Suprapubic skin (tissue), 4 donors: ENCODE data around the gene SLC35G3. TPM values are rescaled to one million over a fixed set of nuclear protein-coding genes. Genes with fewer than 3 reads are reported as not detected.
"Not testable (repeated sequence)": the region's sequence is repeated elsewhere in the genome, so short reads cannot be mapped to it uniquely, and the experiment has no call there.

Source experiments
- DNase-seq, 2 donors: peaks; one replicate each; pipeline ENCODE4 v3.0.0-alpha.2; 2019; ENCODE audit warnings: low spot score in 2 of 2
- H3K27ac ChIP-seq: fragments of 200-600 bp; sonication (generic); one replicate; pipeline ENCODE4 v1.5.1; 2019
- H3K27me3 ChIP-seq: fragments of 200-600 bp; sonication (generic); one replicate; pipeline ENCODE4 v1.5.1; 2019
- H3K36me3 ChIP-seq: fragments of 200-600 bp; sonication (generic); one replicate; pipeline ENCODE4 v1.5.1; 2019
- H3K4me1 ChIP-seq: fragments of 200-600 bp; sonication (generic); one replicate; pipeline ENCODE4 v1.5.1; 2019
- H3K4me3 ChIP-seq: fragments of 200-600 bp; sonication (generic); one replicate; pipeline ENCODE4 v1.5.1; 2019; ENCODE audit warnings: mild to moderate bottlenecking
- H3K9me3 ChIP-seq: fragments of 200-600 bp; sonication (generic); one replicate; pipeline ENCODE4 v1.5.1; 2019
- EP300 ChIP-seq: sonication (generic); formaldehyde crosslinking; IDR thresholded peaks from one replicate; pipeline ENCODE4 v1.6.1; 2017; ENCODE audit warnings: antibody characterized with exemption
- POLR2A ChIP-seq, 2 donors: fragments of 450-650 bp; IDR thresholded peaks; one replicate each; pipeline ENCODE4 v1.6.1; 2017; ENCODE audit warnings: antibody characterized with exemption in 2 of 2, mild to moderate bottlenecking in 2 of 2, moderate library complexity in 2 of 2
- POLR2AphosphoS5 ChIP-seq, 3 donors: sonication (generic); formaldehyde crosslinking; IDR thresholded peaks; one replicate each; pipeline ENCODE4 v1.6.1; 2017; ENCODE audit warnings: antibody characterized with exemption in 3 of 3
- WGBS: methylation state at CpG from one replicate; pipeline ENCODE4 v1.1.5; 2018; 5-methylcytosine and 5-hydroxymethylcytosine counted together
- total RNA-seq, 4 donors: library from RNA; depleted of rRNA; stranded (reverse); fragments of >200 nt; gene quantifications; one replicate each; pipeline ENCODE4 v1.1.0, GENCODE V29; 2016
- TF ChIP-seq, protein P1 (sequence below), 2 donors: fragments of 200-600 bp in 1 of 2; fragments of 450-650 bp in 1 of 2; sonication (generic) in 1 of 2; IDR thresholded peaks; one replicate each; pipeline ENCODE4 v1.5.1; 2016 to 2019; ENCODE audit warnings: antibody characterized with exemption in 2 of 2, mild to moderate bottlenecking in 1 of 2, moderate library complexity in 1 of 2

SLC35G3 gene
- total RNA-seq, 4 donors from 2014 or later: not detected

DNA sequence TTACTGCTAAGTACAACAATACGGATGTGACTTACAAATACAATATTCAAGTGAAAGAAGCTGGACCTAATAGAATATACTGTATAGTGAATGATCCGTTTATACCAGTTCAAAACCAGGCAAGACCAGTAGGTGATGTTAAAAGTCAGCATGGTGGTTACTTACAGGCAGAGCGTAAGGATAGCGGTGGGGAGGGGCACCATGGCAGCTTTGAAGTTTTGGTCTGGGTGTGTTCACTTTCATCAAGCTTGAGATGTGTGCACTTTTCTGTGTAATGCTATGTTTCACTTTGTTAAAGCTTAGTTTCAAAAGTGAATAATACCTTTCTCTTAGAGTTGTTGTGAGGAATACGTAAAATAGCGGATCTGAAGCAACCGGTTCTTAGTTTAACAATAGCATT lies 16.5 kb upstream of the SLC35G3 start:
- no peak for TF ChIP-seq EP300
- no peak for TF ChIP-seq POLR2A (IDR thresholded peaks at IDR 0.05)
- TF ChIP-seq POLR2AphosphoS5 (IDR thresholded peaks at IDR 0.05): no peak
- TF ChIP-seq, protein P1, sequence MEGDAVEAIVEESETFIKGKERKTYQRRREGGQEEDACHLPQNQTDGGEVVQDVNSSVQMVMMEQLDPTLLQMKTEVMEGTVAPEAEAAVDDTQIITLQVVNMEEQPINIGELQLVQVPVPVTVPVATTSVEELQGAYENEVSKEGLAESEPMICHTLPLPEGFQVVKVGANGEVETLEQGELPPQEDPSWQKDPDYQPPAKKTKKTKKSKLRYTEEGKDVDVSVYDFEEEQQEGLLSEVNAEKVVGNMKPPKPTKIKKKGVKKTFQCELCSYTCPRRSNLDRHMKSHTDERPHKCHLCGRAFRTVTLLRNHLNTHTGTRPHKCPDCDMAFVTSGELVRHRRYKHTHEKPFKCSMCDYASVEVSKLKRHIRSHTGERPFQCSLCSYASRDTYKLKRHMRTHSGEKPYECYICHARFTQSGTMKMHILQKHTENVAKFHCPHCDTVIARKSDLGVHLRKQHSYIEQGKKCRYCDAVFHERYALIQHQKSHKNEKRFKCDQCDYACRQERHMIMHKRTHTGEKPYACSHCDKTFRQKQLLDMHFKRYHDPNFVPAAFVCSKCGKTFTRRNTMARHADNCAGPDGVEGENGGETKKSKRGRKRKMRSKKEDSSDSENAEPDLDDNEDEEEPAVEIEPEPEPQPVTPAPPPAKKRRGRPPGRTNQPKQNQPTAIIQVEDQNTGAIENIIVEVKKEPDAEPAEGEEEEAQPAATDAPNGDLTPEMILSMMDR (IDR thresholded peaks at IDR 0.05): no peak
- Histone ChIP-seq H3K36me3 (no peaks in the 10 kb centered on the region), H3K27me3 (no peaks in the 10 kb centered on the region), H3K27ac (no peak overlapping the region), H3K9me3 (no peaks in the 10 kb centered on the region), H3K4me1 (no peaks in the 10 kb centered on the region), H3K4me3 (no peak overlapping the region)
- DNase-seq: no peak
- 90% methylated on average over 7 of the region's 7 CpGs for WGBS

DNA sequence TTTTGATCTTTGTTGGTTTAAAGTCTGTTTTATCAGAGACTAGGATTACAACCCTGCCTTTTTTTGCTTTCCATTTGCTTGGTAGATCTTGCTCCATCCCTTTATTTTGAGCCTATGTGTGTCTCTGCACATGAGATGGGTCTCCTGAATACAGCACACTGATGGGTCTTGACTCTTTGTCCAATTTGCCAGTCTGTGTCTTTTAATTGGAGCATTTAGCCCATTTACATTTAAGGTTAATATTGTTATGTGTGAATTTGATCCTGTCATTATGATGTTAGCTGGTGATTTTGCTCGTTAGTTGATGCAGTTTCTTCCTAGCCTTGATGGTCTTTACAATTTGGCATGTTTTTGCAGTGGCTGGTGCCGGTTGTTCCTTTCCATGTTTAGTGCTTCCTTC lies 8.4 kb upstream of the SLC35G3 start:
- H3K27ac ChIP-seq, H3K4me1 ChIP-seq, DNase-seq, H3K27me3 ChIP-seq, H3K4me3 ChIP-seq, H3K9me3 ChIP-seq, H3K36me3 ChIP-seq: not testable (repeated sequence)
- 80% methylated on average over 1 of the region's 2 CpGs for whole genome bisulfite sequencing

DNA sequence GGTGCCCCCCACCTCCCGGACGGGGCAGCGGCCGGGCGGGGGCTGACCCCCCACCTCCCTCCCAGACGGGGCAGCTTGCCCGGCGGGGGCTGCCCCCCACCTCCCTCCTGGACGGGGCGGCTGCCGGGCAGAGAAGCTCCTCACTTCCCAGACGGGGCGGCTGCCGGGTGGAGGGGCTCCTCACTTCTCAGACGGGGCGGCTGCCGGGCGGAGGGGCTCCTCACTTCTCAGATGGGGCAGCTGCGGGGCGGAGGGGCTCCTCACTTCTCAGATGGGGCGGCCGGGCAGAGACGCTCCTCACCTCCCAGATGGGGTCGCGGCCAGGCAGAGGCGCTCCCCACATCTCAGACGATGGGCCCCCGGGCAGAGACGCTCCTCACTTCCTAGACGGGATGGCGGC lies 869 bp upstream of the SLC35G3 start:
- not testable (repeated sequence) for DNase-seq, H3K4me3 ChIP-seq, H3K36me3 ChIP-seq, H3K27ac ChIP-seq, H3K27me3 ChIP-seq, H3K4me1 ChIP-seq, H3K9me3 ChIP-seq
- WGBS: 96% methylated on average over 16 of the region's 31 CpGs

DNA sequence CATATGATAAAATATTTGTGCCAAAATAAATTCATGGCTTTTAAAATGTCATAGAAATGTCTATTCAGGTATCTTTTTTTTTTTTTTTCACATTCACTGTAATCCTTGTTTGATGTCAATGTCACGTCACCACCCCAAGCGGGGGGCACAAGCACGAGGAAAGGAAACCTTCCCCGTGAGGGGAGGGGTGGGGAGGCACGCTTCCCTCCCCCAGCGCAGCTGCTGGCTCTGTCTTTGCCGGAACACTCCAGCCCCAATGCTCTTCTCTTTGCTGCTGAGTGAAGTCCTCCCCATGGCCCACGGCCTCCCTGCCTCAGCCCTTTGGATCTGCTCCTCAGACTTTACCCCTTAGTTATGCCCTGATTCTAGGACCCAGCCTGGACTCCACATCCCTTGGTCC lies 1.5 kb downstream of the SLC35G3 start:
- DNase-seq: no peak
- WGBS: 70% methylated on average over 8 of the region's 8 CpGs
- Histone ChIP-seq H3K36me3 (no peaks in the 10 kb centered on the region), H3K27me3 (no peaks in the 10 kb centered on the region), H3K4me1 (no peaks in the 10 kb centered on the region), H3K27ac (no peak overlapping the region), H3K4me3 (no peak overlapping the region), H3K9me3 (no peaks in the 10 kb centered on the region)
- TF ChIP-seq POLR2A (IDR thresholded peaks at IDR 0.05) (no peak), POLR2AphosphoS5 (IDR thresholded peaks at IDR 0.05) (no peak), EP300 (no peak)
- TF ChIP-seq, protein P1 (IDR thresholded peaks at IDR 0.05): no peak

DNA sequence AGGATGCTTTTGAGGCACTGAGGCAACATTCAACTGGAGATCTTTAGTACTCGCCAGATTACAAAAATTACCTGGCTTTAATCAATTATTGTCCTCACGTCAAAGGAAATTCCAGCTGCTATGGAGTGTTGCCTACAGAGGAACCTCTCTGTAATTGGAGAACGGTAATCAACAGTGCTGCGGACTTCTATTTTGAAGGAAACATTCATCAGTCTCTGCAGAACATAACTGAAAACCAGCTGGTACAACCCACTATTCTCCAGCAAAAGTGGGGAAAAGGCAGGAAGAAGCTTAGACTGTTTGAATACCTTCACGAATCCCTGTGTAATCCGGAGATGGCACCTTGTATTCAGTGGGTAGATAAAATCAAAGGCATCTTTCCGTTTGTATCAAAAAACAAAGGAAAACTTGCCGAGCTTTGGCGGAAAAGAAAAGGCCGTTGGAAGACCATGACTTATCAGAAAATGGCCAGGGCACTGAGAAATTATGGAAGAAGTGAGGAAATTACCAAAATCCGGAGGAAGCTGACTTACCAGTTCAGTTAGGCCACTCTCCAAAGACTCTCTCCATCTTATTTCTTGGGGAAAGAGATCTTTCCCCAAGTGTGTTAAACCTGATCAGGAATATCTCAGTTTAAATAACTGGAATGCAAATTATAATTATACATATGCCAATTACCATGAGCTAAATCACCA lies 3.0 kb downstream of the SLC35G3 start:
- H3K27me3 ChIP-seq: no peaks in the 10 kb centered on the region
- H3K27ac ChIP-seq: no peak overlapping the region
- no peaks in the 10 kb centered on the region for H3K4me1 ChIP-seq
- TF ChIP-seq POLR2AphosphoS5 (IDR thresholded peaks at IDR 0.05) (no peak), EP300 (no peak), POLR2A (IDR thresholded peaks at IDR 0.05) (no peak)
- TF ChIP-seq, protein P1 (IDR thresholded peaks at IDR 0.05): no peak
- DNase-seq: no peak
- WGBS: 72% methylated on average over 11 of the region's 11 CpGs
- no peaks in the 10 kb centered on the region for H3K9me3 ChIP-seq
- H3K36me3 ChIP-seq: no peaks in the 10 kb centered on the region
- no peak overlapping the region for H3K4me3 ChIP-seq

DNA sequence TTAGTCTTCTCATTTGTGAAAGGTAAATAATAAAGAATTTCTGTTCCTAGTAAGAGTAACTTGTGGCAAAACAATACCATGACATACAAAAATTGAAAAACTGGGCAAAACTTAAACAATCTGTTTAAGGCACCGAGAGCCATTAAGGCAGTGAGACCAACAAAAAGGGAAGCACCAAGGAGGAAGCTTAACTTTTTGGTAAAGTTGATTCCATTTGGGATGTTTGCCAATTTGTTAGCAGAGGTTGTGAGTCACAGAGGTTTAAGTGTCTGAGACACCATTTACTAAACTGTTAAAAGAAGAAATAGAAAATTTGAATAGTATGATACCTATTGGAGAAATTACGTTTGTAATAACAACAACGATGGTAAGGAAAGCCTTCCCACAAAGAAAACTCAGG lies 4.9 kb downstream of the SLC35G3 start:
- H3K27me3 ChIP-seq: peaks cover 7% of the 10 kb centered on the region
- H3K9me3 ChIP-seq: no peaks in the 10 kb centered on the region
- no peaks in the 10 kb centered on the region for H3K36me3 ChIP-seq
- TF ChIP-seq, protein P1 (IDR thresholded peaks at IDR 0.05): no peak
- TF ChIP-seq POLR2AphosphoS5 (IDR thresholded peaks at IDR 0.05) (no peak), POLR2A (IDR thresholded peaks at IDR 0.05) (no peak), EP300 (no peak)
- H3K4me3 ChIP-seq: no peak overlapping the region
- H3K4me1 ChIP-seq: no peaks in the 10 kb centered on the region
- H3K27ac ChIP-seq: no peak overlapping the region
- 61% methylated on average over 3 of the region's 3 CpGs for WGBS
- DNase-seq: no peak
